B cell (primary cell): Measurements from ENCODE around the gene UBE2O. TPM values are rescaled to one million over a fixed set of nuclear protein-coding genes. Genes with fewer than 3 reads are reported as not detected.
A peak's percentile ranks its signal among the peaks of the same experiment; 100 is the strongest.

ENCODE experiments used
- ATAC-seq: fragments of 200-7000 bp; cut with Tn5 transposase; one replicate; pipeline ENCODE4 v1.10.0; 2021; ENCODE audit warnings: low read depth, mild to moderate bottlenecking, moderate number of reproducible peaks, moderate library complexity
- CTCF ChIA-PET: fragments of 350-600 bp; sonication (Branson Sonifier 250); formaldehyde crosslinking; loops from one replicate; lab custom pipeline; 2021; ENCODE audit warnings: antibody characterized with exemption, inconsistent platforms; lab: Charles Lee
- POLR2A ChIA-PET: fragments of 350-600 bp; sonication (Branson Sonifier 250); formaldehyde crosslinking; loops from one replicate; lab custom pipeline; 2021; ENCODE audit warnings: antibody characterized with exemption; lab: Charles Lee
- DNase-seq: peaks from one replicate; pipeline ENCODE4 v3.0.0; 2013
- H2AFZ ChIP-seq: 2 replicates; pipeline ENCODE4 v1.6.1; 2012; ENCODE audit warnings: mild to moderate bottlenecking, low read depth, low read length; ENCODE audit not compliant: insufficient read depth, poor library complexity, severe bottlenecking
- H3K27ac ChIP-seq, 2 donors: 1 replicate in 1 of 2; 2 replicates in 1 of 2; pipeline ENCODE4 v1.5.1; 2012 to 2013; ENCODE audit warnings: low read length in 2 of 2, mild to moderate bottlenecking in 2 of 2, moderate library complexity in 1 of 2
- H3K27me3 ChIP-seq, 4 experiments: fragments of 200-600 bp in 1 of 4; sonication (generic) in 1 of 4; replicated peaks in 1 of 4; 1 replicate in 2 of 4; 2 replicates in 2 of 4; pipeline versions ENCODE4 v1.6.1 to v1.7.0; 2013 to 2016; ENCODE audit warnings: low read length in 3 of 4, mild to moderate bottlenecking in 2 of 4, mixed read lengths in 1 of 4, moderate library complexity in 1 of 4; ENCODE audit not compliant: insufficient read depth in 4 of 4, control insufficient read depth in 3 of 4; ENCODE audit errors: control extremely low read depth in 1 of 4
- H3K36me3 ChIP-seq, 2 experiments: replicated peaks in 1 of 2; 1 replicate in 1 of 2; 2 replicates in 1 of 2; pipeline versions ENCODE4 v1.6.1 to v1.7.1; 2013; ENCODE audit warnings: low read length in 1 of 2; ENCODE audit not compliant: insufficient read depth in 2 of 2, control insufficient read depth in 1 of 2; ENCODE audit errors: control extremely low read depth in 1 of 2, extremely low read depth in 1 of 2
- H3K4me1 ChIP-seq, 2 donors: fragments of 200-600 bp in 1 of 2; sonication (generic) in 1 of 2; 1 replicate in 1 of 2; 2 replicates in 1 of 2; pipeline versions ENCODE4 v1.5.1 to v1.6.1; 2013 to 2017; ENCODE audit warnings: low read length in 2 of 2; ENCODE audit not compliant: control insufficient read depth in 2 of 2, insufficient read depth in 2 of 2
- H3K4me2 ChIP-seq: replicated peaks from 2 replicates; pipeline ENCODE3; 2012; ENCODE audit warnings: mild to moderate bottlenecking, low read depth, low read length; ENCODE audit not compliant: poor library complexity, severe bottlenecking
- H3K4me3 ChIP-seq, 5 experiments: fragments of 200-600 bp in 1 of 5; sonication (generic) in 1 of 5; 1 replicate in 3 of 5; 2 replicates in 2 of 5; pipeline versions ENCODE4 v1.5.1 to v1.7.0; 2011 to 2016; ENCODE audit warnings: low read length in 4 of 5, mild to moderate bottlenecking in 4 of 5, low read depth in 2 of 5, control low read depth in 1 of 5, moderate library complexity in 1 of 5; ENCODE audit not compliant: insufficient read depth in 1 of 5; ENCODE audit errors: control extremely low read depth in 1 of 5, extremely low read depth in 1 of 5
- H3K79me2 ChIP-seq: fragments of 200-600 bp; sonication (generic); one replicate; pipeline ENCODE4 v1.6.0; 2016; ENCODE audit warnings: low read length; ENCODE audit not compliant: control insufficient read depth, insufficient read depth
- H3K9ac ChIP-seq: fragments of 200-600 bp; sonication (generic); 2 replicates; pipeline ENCODE4 v1.6.1; 2017; ENCODE audit warnings: mild to moderate bottlenecking, low read length, moderate library complexity
- H3K9me3 ChIP-seq, 3 donors: one replicate each; pipeline versions ENCODE4 v1.6.1 to v1.7.1; 2013; ENCODE audit warnings: low read length in 2 of 3; ENCODE audit not compliant: control insufficient read depth in 2 of 3, insufficient read depth in 1 of 3; ENCODE audit errors: control extremely low read depth in 1 of 3
- H4K20me1 ChIP-seq: 2 replicates; pipeline ENCODE4 v1.6.0; 2012; ENCODE audit warnings: mild to moderate bottlenecking, low read length; ENCODE audit not compliant: insufficient read depth, control insufficient read depth, poor library complexity, severe bottlenecking
- H3K27ac Mint-ChIP-seq: one replicate; pipeline ENCODE4 v1.8.0; 2021; ENCODE audit warnings: mixed read lengths
- H3K27me3 Mint-ChIP-seq: one replicate; pipeline ENCODE4 v1.8.0; 2021; ENCODE audit warnings: mixed read lengths
- H3K4me1 Mint-ChIP-seq: one replicate; pipeline ENCODE4 v1.8.0; 2021; ENCODE audit warnings: mixed read lengths
- H3K4me3 Mint-ChIP-seq: one replicate; pipeline ENCODE4 v1.8.0; 2021; ENCODE audit warnings: mixed read lengths
- H3K9me3 Mint-ChIP-seq: one replicate; pipeline ENCODE4 v1.8.0; 2022; ENCODE audit warnings: mixed read lengths; ENCODE audit not compliant: insufficient read depth
- EZH2 ChIP-seq: IDR thresholded peaks from 2 replicates; pipeline ENCODE4 v1.6.1; 2012; ENCODE audit warnings: borderline replicate concordance, low read depth, mild to moderate bottlenecking, moderate library complexity, low read length; ENCODE audit not compliant: insufficient read depth, poor library complexity, severe bottlenecking
- WGBS: methylation state at CpG from one replicate; pipeline ENCODE4 v1.1.5; 2013; ENCODE audit warnings: missing lambda C conversion rate; ENCODE audit not compliant: insufficient coverage; 5-methylcytosine and 5-hydroxymethylcytosine counted together
- intact Hi-C: fragments of 100-400 bp; cut with micrococcal nuclease; formaldehyde crosslinking; loops from one replicate; pipeline ENCODE4 v1.10.0; 2022
- polyA plus RNA-seq: library from polyadenylated mRNA; depleted of rRNA; stranded (reverse); fragments of >200 nt; gene quantifications from 2 replicates; pipeline ENCODE4 v1.2.3, GENCODE V29; 2012
- total RNA-seq, 2 donors: library from RNA; stranded (reverse); fragments of 120-200 nt in 1 of 2; gene quantifications; 1 replicate in 1 of 2; 2 replicates in 1 of 2; pipeline versions ENCODE4 v1.2.3 to v1.2.4, GENCODE V29; 2013 to 2022
- TF ChIP-seq, protein P1 (sequence below): fragments of 200-600 bp; IDR thresholded peaks from one replicate; pipeline ENCODE4 v1.8.0; 2022; ENCODE audit warnings: antibody characterized with exemption, mild to moderate bottlenecking

The UBE2O gene
- total and polyA plus RNA-seq, 2 donors (not counting 1 experiment from before 2014, with no cell fraction given), result 41.3 to 54.0 TPM

- peaks cover 19 to 22% of the 10 kb centered on the region in 2 donors for H3K4me1 ChIP-seq
- no peaks in the 10 kb centered on the region for H3K36me3 ChIP-seq
- H3K79me2 ChIP-seq, result peaks cover 40% of the 10 kb centered on the region
- Mint-ChIP-seq H3K4me3 (peak overlapping the region; percentile 84), H3K27me3 (no peaks in the 10 kb centered on the region), H3K4me1 (peaks cover 32% of the 10 kb centered on the region), H3K9me3 (no peaks in the 10 kb centered on the region), H3K27ac (peak overlapping the region; percentile 88)
- no peak for TF ChIP-seq EZH2
- TF ChIP-seq, protein P1, sequence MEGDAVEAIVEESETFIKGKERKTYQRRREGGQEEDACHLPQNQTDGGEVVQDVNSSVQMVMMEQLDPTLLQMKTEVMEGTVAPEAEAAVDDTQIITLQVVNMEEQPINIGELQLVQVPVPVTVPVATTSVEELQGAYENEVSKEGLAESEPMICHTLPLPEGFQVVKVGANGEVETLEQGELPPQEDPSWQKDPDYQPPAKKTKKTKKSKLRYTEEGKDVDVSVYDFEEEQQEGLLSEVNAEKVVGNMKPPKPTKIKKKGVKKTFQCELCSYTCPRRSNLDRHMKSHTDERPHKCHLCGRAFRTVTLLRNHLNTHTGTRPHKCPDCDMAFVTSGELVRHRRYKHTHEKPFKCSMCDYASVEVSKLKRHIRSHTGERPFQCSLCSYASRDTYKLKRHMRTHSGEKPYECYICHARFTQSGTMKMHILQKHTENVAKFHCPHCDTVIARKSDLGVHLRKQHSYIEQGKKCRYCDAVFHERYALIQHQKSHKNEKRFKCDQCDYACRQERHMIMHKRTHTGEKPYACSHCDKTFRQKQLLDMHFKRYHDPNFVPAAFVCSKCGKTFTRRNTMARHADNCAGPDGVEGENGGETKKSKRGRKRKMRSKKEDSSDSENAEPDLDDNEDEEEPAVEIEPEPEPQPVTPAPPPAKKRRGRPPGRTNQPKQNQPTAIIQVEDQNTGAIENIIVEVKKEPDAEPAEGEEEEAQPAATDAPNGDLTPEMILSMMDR, result peak; percentile 33
- peak overlapping the region; percentile 85 for H3K9ac ChIP-seq
- ChIA-PET POLR2A (interaction anchor here (0.9 to 1.7 kb wide), 5 partner anchors 10 to 52 kb away, joined by 3 to 10 read pairs (median 4); partner anchors contain the start of gene RHBDF2), CTCF (interaction anchor here (0.5 to 9.0 kb wide), 16 partner anchors 9 to 92 kb away, joined by 3 to 265 read pairs (median 4); partner anchors contain the start of genes AANAT and SPHK1)
- H3K4me3 ChIP-seq, result peak overlapping the region in 3 of 5 experiments; percentile 23 to 91 (median 36)
- H3K27me3 ChIP-seq, result no peaks in the 10 kb centered on the region
- DNase-seq, result no peak
- 38% methylated on average over 4 of the region's 6 CpGs for WGBS
- peak overlapping the region; percentile 46 to 77 for H3K27ac ChIP-seq
- H3K4me2 ChIP-seq, result peak overlapping the region; percentile 83
- intact Hi-C loops, result loop anchor here (1.0 to 5.0 kb wide), 4 partner anchors 26 to 274 kb away; partner anchors contain the start of genes JMJD6, METTL23 and RHBDF2
- peak overlapping the region; percentile 89 for H2AFZ ChIP-seq
- ATAC-seq, result no peak
- H4K20me1 ChIP-seq, result peaks cover 41% of the 10 kb centered on the region
- H3K9me3 ChIP-seq, result peaks cover 0 to 4% (median 0%) of the 10 kb centered on the region in 3 donors
Observed at GRCh38 chr17:76453431-76453743, 435 bp upstream of the UBE2O start.

DNA sequence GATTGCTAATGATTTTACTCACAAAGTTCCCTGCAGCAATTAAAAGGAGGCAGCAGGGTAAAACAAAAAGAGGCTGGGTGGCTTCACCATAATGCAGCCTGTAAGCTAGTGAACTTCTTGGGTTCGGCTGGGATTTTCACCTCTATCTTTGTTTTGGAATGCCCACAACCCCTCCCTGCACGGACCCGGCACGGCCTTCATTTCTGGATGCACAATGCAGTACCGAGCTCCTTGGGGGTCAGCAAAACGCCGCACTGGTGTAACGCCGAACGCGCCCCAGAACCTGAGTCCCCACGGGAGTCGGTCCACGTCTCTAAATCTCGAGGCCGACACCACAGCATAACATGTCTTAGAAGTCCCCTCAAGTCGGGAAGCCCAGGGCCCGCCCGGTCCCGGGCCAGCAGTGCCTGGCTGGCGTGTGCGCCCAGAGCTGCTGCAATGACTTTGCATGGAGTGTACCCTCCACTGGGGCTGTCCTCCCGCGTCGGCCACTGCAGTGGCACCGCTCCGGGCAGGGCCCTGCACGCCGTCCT, 759 bp downstream of the UBE2O start:
- peaks cover 44% of the 10 kb centered on the region for H3K4me1 Mint-ChIP-seq
- peak overlapping the region in 1 of 2 donors; percentile 75 for H3K27ac ChIP-seq
- peak overlapping the region; percentile 89 for H2AFZ ChIP-seq
- H3K4me1 ChIP-seq, result peaks cover 28 to 29% of the 10 kb centered on the region in 2 donors
- no peaks in the 10 kb centered on the region for H3K36me3 ChIP-seq
- no peaks in the 10 kb centered on the region for H3K27me3 ChIP-seq
- H4K20me1 ChIP-seq, result peaks cover 53% of the 10 kb centered on the region
- under 1% methylated on average over 29 of the region's 29 CpGs for WGBS
- H3K27me3 Mint-ChIP-seq, result no peaks in the 10 kb centered on the region
- ChIA-PET CTCF (interaction anchor here (1.4 to 9.0 kb wide), 5 partner anchors 8 to 67 kb away, joined by 3 to 265 read pairs (median 11); partner anchors contain the start of gene SPHK1), POLR2A (interaction anchor here (0.5 to 1.2 kb wide), 5 partner anchors 18 to 1007 kb away, joined by 3 to 4 read pairs (median 3); no protein-coding TSS in a partner anchor)
- intact Hi-C loops, result loop anchor here (5.0 kb wide), 1 partner anchor 275 kb away; the partner anchor contains the start of genes JMJD6 and METTL23
- ATAC-seq, result no peak
- no peaks in the 10 kb centered on the region for H3K9me3 Mint-ChIP-seq
- peak overlapping the region; percentile 46 for H3K27ac Mint-ChIP-seq
- H3K9me3 ChIP-seq, result peaks cover 0 to 4% (median 0%) of the 10 kb centered on the region in 3 donors
- peak overlapping the region; percentile 85 for H3K9ac ChIP-seq
- peak overlapping the region; percentile 88 for H3K4me3 Mint-ChIP-seq
- H3K4me2 ChIP-seq, result peak overlapping the region; percentile 83
- no peak for DNase-seq
- TF ChIP-seq EZH2, result no peak
- TF ChIP-seq, protein P1, result no peak
- H3K79me2 ChIP-seq, result peaks cover 52% of the 10 kb centered on the region
- peak overlapping the region; percentile 46 to 91 (median 72) for H3K4me3 ChIP-seq
